ENCODE measurements around the gene KCNS3.

DNA sequence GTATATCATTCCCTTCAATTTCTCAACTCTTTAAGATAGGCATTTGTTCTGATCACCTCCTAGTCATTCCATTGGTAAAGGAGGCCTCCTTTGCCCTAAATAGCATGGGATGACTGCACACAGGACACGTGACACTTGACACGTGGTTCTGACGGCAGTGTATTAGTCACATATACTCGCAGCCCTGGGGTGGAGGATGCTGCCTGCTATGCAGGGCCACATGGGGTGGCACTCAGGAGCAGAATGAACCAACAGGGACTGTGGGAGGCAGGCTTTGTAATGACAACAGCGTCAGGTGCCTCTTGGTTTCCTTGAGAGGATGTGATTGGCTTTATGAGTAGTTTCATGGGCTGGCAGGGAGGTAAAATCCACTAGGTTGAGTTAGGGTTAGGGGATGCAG is 9.3 kb upstream of the KCNS3 start:
- TF ChIP-seq, protein P1, sequence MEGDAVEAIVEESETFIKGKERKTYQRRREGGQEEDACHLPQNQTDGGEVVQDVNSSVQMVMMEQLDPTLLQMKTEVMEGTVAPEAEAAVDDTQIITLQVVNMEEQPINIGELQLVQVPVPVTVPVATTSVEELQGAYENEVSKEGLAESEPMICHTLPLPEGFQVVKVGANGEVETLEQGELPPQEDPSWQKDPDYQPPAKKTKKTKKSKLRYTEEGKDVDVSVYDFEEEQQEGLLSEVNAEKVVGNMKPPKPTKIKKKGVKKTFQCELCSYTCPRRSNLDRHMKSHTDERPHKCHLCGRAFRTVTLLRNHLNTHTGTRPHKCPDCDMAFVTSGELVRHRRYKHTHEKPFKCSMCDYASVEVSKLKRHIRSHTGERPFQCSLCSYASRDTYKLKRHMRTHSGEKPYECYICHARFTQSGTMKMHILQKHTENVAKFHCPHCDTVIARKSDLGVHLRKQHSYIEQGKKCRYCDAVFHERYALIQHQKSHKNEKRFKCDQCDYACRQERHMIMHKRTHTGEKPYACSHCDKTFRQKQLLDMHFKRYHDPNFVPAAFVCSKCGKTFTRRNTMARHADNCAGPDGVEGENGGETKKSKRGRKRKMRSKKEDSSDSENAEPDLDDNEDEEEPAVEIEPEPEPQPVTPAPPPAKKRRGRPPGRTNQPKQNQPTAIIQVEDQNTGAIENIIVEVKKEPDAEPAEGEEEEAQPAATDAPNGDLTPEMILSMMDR (IDR thresholded peaks at IDR 0.05): no peak
- no peak for TF ChIP-seq POLR2AphosphoS5 (IDR thresholded peaks at IDR 0.05)
- TF ChIP-seq EP300 (IDR thresholded peaks at IDR 0.05): no peak

All from suprapubic skin (tissue), 4 donors.